Ramos (cell line): ENCODE data around the gene SP2.

Source experiments
- in situ Hi-C: fragments of 300-500 bp; cut with MboI; formaldehyde crosslinking; loops from one replicate; pipeline ENCODE4 v1.14.3; 2022; ENCODE audit warnings: low sequenced_read_pairs; ENCODE audit not compliant: unreplicated experiment

Gene SP2

GRCh38 chr17:47945529-47946508, 49.8 kb downstream of the SP2 start:
- in situ Hi-C loops, result no loop called here

- in situ Hi-C loops, result no loop called here
Measured at GRCh38 chr17:47946516-47946915, 50.5 kb downstream of the SP2 start.

- in situ Hi-C loops, result no loop called here
Measured at GRCh38 chr17:47946929-47947397, 50.9 kb downstream of the SP2 start.

GRCh38 chr17:47948706-47949196, 52.7 kb downstream of the SP2 start:
- in situ Hi-C loops, result no loop called here

GRCh38 chr17:47949197-47949759, 53.2 kb downstream of the SP2 start:
- in situ Hi-C loops, result no loop called here

GRCh38 chr17:47949946-47950345, 53.9 kb downstream of the SP2 start:
- in situ Hi-C loops, result no loop called here

- in situ Hi-C loops, result no loop called here
Measured at GRCh38 chr17:47950448-47950847, 54.4 kb downstream of the SP2 start.

- in situ Hi-C loops, result no loop called here
Measured at GRCh38 chr17:47952171-47953021, 56.4 kb downstream of the SP2 start.

GRCh38 chr17:47953909-47954308, 57.9 kb downstream of the SP2 start:
- in situ Hi-C loops, result no loop called here

GRCh38 chr17:47955497-47956461, 59.7 kb downstream of the SP2 start:
- in situ Hi-C loops, result no loop called here

GRCh38 chr17:47956791-47957590, 61.0 kb downstream of the SP2 start:
- in situ Hi-C loops, result no loop called here

- in situ Hi-C loops, result no loop called here
Measured at GRCh38 chr17:47957591-47958490, 61.8 kb downstream of the SP2 start, which contains the start of gene PRR15L. TSS of gene PRR15L (minus strand) at chr17:47957883. CDS start at chr17:47953234, 4,649 bp downstream.

GRCh38 chr17:47959825-47960655, 64.0 kb downstream of the SP2 start:
- in situ Hi-C loops, result no loop called here

GRCh38 chr17:47961406-47961805, 65.4 kb downstream of the SP2 start:
- in situ Hi-C loops, result no loop called here

GRCh38 chr17:47962901-47963300, 66.9 kb downstream of the SP2 start:
- in situ Hi-C loops, result no loop called here

- in situ Hi-C loops, result no loop called here
Measured at GRCh38 chr17:47964856-47965255, 68.8 kb downstream of the SP2 start.
